Measurements from ENCODE around the gene ERGIC3.
"Not testable (repeated sequence)": the region's sequence is repeated elsewhere in the genome, so short reads cannot be mapped to it uniquely, and the experiment has no call there.

ERGIC3 gene

DNA sequence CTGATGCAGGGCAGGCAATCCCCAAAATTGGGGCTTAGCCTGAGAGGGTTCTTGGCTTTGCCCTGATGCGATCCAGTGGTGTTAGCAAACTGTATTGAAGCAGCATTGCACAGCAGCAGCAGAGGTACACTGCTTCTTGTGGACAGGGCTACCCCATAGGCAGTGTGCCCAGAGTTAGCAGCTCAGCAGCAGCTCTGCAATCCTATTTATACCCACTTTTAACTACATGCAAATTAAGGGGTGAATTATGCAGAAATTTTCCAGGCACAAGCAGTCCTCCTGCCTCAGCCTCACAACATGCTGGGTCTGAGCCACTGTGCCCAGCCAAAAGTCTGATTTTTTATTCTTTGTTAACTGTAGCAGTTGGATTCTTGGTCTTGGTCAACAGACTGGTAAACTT is 16.2 kb upstream of the ERGIC3 start:
- no peaks in the 10 kb centered on the region for H3K9me3 ChIP-seq (ENCODE audit: control insufficient read depth, low read length)
- no peak overlapping the region for H3K9ac ChIP-seq (ENCODE audit: low read length)
- H3K4me1 ChIP-seq (ENCODE audit: control insufficient read depth, insufficient read depth, low read length) = no peaks in the 10 kb centered on the region
- no peaks in the 10 kb centered on the region for H3K36me3 ChIP-seq (ENCODE audit: control insufficient read depth, insufficient read depth, low read length)
- H3K4me3 ChIP-seq (ENCODE audit: low read length) = no peak overlapping the region
- H3K27me3 ChIP-seq (ENCODE audit: control insufficient read depth, insufficient read depth, low read length) = no peaks in the 10 kb centered on the region

GRCh38 chr20:35527122-35527769 is 14.6 kb upstream of the ERGIC3 start:
- Histone ChIP-seq H3K27me3 (ENCODE audit: control insufficient read depth, insufficient read depth, low read length) (no peaks in the 10 kb centered on the region), H3K4me3 (ENCODE audit: low read length) (no peak overlapping the region), H3K9me3 (ENCODE audit: control insufficient read depth, low read length) (no peaks in the 10 kb centered on the region), H3K9ac (ENCODE audit: low read length) (no peak overlapping the region), H3K4me1 (ENCODE audit: control insufficient read depth, insufficient read depth, low read length) (no peaks in the 10 kb centered on the region), H3K36me3 (ENCODE audit: control insufficient read depth, insufficient read depth, low read length) (no peaks in the 10 kb centered on the region)

- Histone ChIP-seq H3K9ac (ENCODE audit: low read length) (no peak within 1 kb of the TSS), H3K36me3 (ENCODE audit: control insufficient read depth, insufficient read depth, low read length) (no peaks in the 10 kb centered on the region), H3K27me3 (ENCODE audit: control insufficient read depth, insufficient read depth, low read length) (no peaks in the 10 kb centered on the region), H3K9me3 (ENCODE audit: control insufficient read depth, low read length) (no peaks in the 10 kb centered on the region), H3K4me3 (ENCODE audit: low read length) (no peak within 1 kb of the TSS), H3K4me1 (ENCODE audit: control insufficient read depth, insufficient read depth, low read length) (no peaks in the 10 kb centered on the region)
Observed at GRCh38 chr20:35529552-35529951, 12.3 kb upstream of the ERGIC3 start, which contains the start of gene C20orf173. TSS of gene C20orf173 (minus strand) at chr20:35529652. CDS start at chr20:35529373, 279 bp downstream.

- Histone ChIP-seq H3K36me3 (ENCODE audit: control insufficient read depth, insufficient read depth, low read length) (no peaks in the 10 kb centered on the region), H3K9ac (ENCODE audit: low read length) (no peak overlapping the region), H3K4me1 (ENCODE audit: control insufficient read depth, insufficient read depth, low read length) (peaks cover 12% of the 10 kb centered on the region), H3K9me3 (ENCODE audit: control insufficient read depth, low read length) (no peaks in the 10 kb centered on the region), H3K4me3 (ENCODE audit: low read length) (no peak overlapping the region), H3K27me3 (ENCODE audit: control insufficient read depth, insufficient read depth, low read length) (no peaks in the 10 kb centered on the region)
Observed at GRCh38 chr20:35539756-35540212, 2.1 kb upstream of the ERGIC3 start.

GRCh38 chr20:35541118-35541782 is 628 bp upstream of the ERGIC3 start:
- H3K9ac ChIP-seq (ENCODE audit: low read length) = peak overlapping the region; percentile 4
- H3K36me3 ChIP-seq (ENCODE audit: control insufficient read depth, insufficient read depth, low read length) = no peaks in the 10 kb centered on the region
- peaks cover 12% of the 10 kb centered on the region for H3K4me1 ChIP-seq (ENCODE audit: control insufficient read depth, insufficient read depth, low read length)
- no peaks in the 10 kb centered on the region for H3K9me3 ChIP-seq (ENCODE audit: control insufficient read depth, low read length)
- no peaks in the 10 kb centered on the region for H3K27me3 ChIP-seq (ENCODE audit: control insufficient read depth, insufficient read depth, low read length)
- H3K4me3 ChIP-seq (ENCODE audit: low read length) = no peak overlapping the region

- Histone ChIP-seq H3K27me3 (ENCODE audit: control insufficient read depth, insufficient read depth, low read length) (no peaks in the 10 kb centered on the region), H3K9me3 (ENCODE audit: control insufficient read depth, low read length) (no peaks in the 10 kb centered on the region), H3K4me3 (ENCODE audit: low read length) (no peak overlapping the region), H3K4me1 (ENCODE audit: control insufficient read depth, insufficient read depth, low read length) (peaks cover 12% of the 10 kb centered on the region), H3K9ac (ENCODE audit: low read length) (no peak overlapping the region), H3K36me3 (ENCODE audit: control insufficient read depth, insufficient read depth, low read length) (no peaks in the 10 kb centered on the region)
Observed at GRCh38 chr20:35542990-35543389, 1.1 kb downstream of the ERGIC3 start.

DNA sequence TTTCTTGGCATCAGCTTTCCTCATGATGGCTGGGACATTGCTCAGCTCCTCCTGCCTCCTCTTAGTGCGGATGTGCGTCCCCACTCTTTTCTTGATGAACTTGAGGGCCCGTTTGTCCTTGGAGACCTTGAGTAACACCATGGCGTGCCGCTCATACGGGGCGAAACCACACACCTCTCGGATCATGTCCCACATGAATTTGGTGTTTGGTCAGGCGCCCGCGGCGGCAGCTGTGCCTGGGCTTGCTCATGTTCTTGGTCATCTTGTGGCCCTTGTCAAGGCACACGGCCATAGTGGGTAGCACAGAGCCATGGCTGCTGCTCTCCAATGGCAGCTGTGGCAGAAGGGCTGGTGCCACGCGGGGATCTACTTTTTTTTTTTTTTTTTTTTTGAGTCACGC is 2.6 kb downstream of the ERGIC3 start:
- Histone ChIP-seq H3K36me3 (ENCODE audit: control insufficient read depth, insufficient read depth, low read length) (peaks cover 6% of the 10 kb centered on the region), H3K4me3 (ENCODE audit: low read length) (no peak overlapping the region)

DNA sequence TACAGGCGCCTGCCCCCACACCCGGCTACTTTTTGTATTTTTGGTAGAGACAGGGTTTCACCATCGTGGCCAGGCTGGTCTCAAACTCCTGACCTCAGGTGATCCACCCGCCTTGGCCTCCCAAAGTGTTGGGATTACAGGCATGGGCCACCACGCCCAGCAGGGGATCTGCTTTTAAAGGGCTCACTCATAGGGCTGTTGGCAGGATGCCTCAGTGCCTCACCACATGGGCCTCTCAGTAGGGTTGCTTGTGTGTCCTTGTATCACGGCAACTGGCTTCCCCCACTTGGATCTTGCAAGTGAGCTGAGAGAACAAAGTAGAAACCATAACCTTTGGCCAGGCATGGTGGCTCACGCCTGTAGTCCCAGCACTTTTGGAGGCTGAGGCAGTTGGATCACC is 3.1 kb downstream of the ERGIC3 start:
- not testable (repeated sequence) for H3K9ac ChIP-seq (ENCODE audit: low read length); H3K9me3 ChIP-seq (ENCODE audit: control insufficient read depth, low read length); H3K4me3 ChIP-seq (ENCODE audit: low read length); H3K27me3 ChIP-seq (ENCODE audit: control insufficient read depth, insufficient read depth, low read length); H3K36me3 ChIP-seq (ENCODE audit: control insufficient read depth, insufficient read depth, low read length)
- H3K4me1 ChIP-seq (ENCODE audit: control insufficient read depth, insufficient read depth, low read length) = peaks cover 12% of the 10 kb centered on the region

More for the DNA sequence above, 2.6 kb downstream of the ERGIC3 start:
- H3K4me1 ChIP-seq (ENCODE audit: control insufficient read depth, insufficient read depth, low read length) = peaks cover 12% of the 10 kb centered on the region
- H3K27me3 ChIP-seq (ENCODE audit: control insufficient read depth, insufficient read depth, low read length) = no peaks in the 10 kb centered on the region
- H3K9ac ChIP-seq (ENCODE audit: low read length) = no peak overlapping the region
- H3K9me3 ChIP-seq (ENCODE audit: control insufficient read depth, low read length) = no peaks in the 10 kb centered on the region

DNA sequence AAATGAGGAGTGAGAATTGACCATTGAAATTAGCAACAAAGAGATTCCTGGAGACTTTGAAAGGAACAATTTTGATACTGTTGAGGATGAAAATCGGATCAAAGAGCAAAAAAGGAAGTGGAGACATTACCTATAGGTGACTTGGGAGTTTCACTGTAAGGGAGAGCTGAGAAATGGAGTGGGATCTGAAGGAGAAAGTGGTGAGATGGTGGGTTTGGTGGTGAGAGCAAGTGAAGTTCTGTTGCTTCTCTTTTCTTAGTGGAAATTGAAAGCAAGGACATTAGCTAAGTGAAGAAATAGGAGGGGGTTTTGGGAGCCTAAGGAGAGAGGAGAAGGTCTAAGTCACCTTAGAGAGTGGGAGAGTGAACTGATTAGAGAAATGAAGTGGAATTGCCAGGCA is 4.2 kb downstream of the ERGIC3 start:
- Histone ChIP-seq H3K4me1 (ENCODE audit: control insufficient read depth, insufficient read depth, low read length) (peaks cover 11% of the 10 kb centered on the region), H3K4me3 (ENCODE audit: low read length) (no peak overlapping the region), H3K9ac (ENCODE audit: low read length) (no peak overlapping the region), H3K27me3 (ENCODE audit: control insufficient read depth, insufficient read depth, low read length) (no peaks in the 10 kb centered on the region), H3K9me3 (ENCODE audit: control insufficient read depth, low read length) (no peaks in the 10 kb centered on the region), H3K36me3 (ENCODE audit: control insufficient read depth, insufficient read depth, low read length) (peaks cover 6% of the 10 kb centered on the region)

DNA sequence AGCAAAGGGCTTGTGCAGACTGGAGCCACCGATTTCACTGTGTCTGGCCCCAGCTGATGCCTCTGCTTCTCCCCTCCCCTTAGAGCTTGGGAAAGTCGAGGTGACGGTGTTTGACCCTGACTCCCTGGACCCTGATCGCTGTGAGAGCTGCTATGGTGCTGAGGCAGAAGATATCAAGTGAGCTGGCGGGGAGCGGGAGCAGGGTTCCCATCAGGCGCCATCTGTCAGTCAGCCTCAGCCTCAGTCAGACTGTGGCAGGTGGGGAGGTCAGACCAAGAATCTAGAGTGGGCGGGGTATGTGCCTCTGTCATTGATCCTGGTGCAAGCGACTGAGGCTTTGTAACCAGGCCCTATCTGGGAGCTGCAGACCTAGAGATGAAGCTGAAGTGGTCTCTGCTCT is 5.5 kb downstream of the ERGIC3 start:
- Histone ChIP-seq H3K9ac (ENCODE audit: low read length) (no peak overlapping the region), H3K9me3 (ENCODE audit: control insufficient read depth, low read length) (no peaks in the 10 kb centered on the region), H3K36me3 (ENCODE audit: control insufficient read depth, insufficient read depth, low read length) (peaks cover 6% of the 10 kb centered on the region), H3K4me1 (ENCODE audit: control insufficient read depth, insufficient read depth, low read length) (peaks cover 5% of the 10 kb centered on the region), H3K27me3 (ENCODE audit: control insufficient read depth, insufficient read depth, low read length) (no peaks in the 10 kb centered on the region), H3K4me3 (ENCODE audit: low read length) (no peak overlapping the region)

DNA sequence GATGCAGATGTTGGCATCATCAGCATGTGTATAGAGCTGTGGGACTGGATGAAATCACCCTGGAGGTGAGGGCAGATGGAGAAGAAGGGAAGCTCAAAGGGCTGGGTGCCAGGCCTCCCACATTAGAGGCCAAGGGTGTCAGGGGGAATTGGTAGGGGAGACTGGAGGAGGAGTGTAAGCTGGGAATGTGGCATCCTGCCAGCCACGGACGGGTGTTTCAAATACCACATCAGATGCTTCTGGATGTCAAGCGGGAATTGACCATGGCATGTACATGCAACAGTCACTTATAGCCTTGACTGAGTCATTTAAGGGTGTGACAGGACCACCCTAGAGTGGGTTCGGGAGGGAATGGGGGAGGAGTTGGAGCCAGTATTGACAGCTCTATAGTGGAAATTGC is 9.6 kb downstream of the ERGIC3 start:
- Histone ChIP-seq H3K4me3 (ENCODE audit: low read length) (no peak overlapping the region), H3K36me3 (ENCODE audit: control insufficient read depth, insufficient read depth, low read length) (peaks cover 13% of the 10 kb centered on the region), H3K27me3 (ENCODE audit: control insufficient read depth, insufficient read depth, low read length) (no peaks in the 10 kb centered on the region), H3K9ac (ENCODE audit: low read length) (no peak overlapping the region), H3K9me3 (ENCODE audit: control insufficient read depth, low read length) (no peaks in the 10 kb centered on the region), H3K4me1 (ENCODE audit: control insufficient read depth, insufficient read depth, low read length) (no peaks in the 10 kb centered on the region)

DNA sequence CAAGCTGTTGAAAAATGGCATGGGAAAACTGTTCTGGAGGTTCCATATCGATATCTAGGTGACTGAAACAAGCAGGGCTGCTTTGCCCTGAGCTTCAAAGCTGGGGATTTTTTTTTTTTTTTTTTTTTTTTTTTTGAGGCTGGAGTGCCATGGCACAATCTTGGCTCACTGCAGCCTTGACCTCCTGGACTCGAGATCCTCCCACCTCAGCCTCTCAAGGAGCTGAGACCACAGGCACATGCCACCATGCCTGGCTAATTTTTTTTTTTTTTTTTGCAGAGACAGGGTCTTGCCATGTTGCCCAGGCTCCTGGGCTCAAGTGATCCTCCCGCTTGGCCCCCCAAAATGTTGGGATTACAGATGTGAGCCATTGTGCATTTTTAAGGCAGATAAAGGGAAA is 11.0 kb downstream of the ERGIC3 start:
- no peak overlapping the region for H3K4me3 ChIP-seq (ENCODE audit: low read length)
- no peaks in the 10 kb centered on the region for H3K27me3 ChIP-seq (ENCODE audit: control insufficient read depth, insufficient read depth, low read length)
- H3K9ac ChIP-seq (ENCODE audit: low read length) = no peak overlapping the region
- H3K4me1 ChIP-seq (ENCODE audit: control insufficient read depth, insufficient read depth, low read length) = no peaks in the 10 kb centered on the region
- H3K36me3 ChIP-seq (ENCODE audit: control insufficient read depth, insufficient read depth, low read length) = peaks cover 17% of the 10 kb centered on the region
- H3K9me3 ChIP-seq (ENCODE audit: control insufficient read depth, low read length) = no peaks in the 10 kb centered on the region

Data from mucosa of stomach (tissue), 1 donor.